ENCODE measurements around the gene SMIM22. TPM values are rescaled to one million over a fixed set of nuclear protein-coding genes. Genes with fewer than 3 reads are reported as not detected.

Gene SMIM22
- total and polyA plus RNA-seq, 11 donors, result not detected

DNA sequence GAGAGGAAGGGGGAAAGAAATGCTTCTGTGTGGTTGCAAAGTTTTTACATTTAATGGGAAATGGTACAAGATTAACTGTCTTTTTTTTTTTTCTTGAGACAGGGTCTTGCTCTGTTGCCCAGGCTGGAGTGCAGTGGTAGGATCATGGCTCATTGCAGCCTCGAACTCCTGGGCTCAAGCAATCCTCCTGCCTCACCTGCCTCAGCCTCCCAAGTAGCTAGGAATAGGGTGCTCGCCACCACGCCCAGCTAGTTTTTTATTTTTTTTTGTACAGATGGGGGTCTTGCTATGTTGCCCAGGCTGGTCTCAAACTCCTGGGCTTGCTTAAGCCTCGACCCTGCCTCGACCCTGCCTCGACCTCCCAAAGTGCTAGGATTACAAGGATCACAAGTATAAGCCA, 11.1 kb downstream of the SMIM22 start:
- WGBS, 4 donors, result 96 to 97% (median 97%) methylated on average over 6 of the region's 6 CpGs
- no peak for TF ChIP-seq POLR2A (IDR thresholded peaks at IDR 0.05)
- TF ChIP-seq, protein P1, sequence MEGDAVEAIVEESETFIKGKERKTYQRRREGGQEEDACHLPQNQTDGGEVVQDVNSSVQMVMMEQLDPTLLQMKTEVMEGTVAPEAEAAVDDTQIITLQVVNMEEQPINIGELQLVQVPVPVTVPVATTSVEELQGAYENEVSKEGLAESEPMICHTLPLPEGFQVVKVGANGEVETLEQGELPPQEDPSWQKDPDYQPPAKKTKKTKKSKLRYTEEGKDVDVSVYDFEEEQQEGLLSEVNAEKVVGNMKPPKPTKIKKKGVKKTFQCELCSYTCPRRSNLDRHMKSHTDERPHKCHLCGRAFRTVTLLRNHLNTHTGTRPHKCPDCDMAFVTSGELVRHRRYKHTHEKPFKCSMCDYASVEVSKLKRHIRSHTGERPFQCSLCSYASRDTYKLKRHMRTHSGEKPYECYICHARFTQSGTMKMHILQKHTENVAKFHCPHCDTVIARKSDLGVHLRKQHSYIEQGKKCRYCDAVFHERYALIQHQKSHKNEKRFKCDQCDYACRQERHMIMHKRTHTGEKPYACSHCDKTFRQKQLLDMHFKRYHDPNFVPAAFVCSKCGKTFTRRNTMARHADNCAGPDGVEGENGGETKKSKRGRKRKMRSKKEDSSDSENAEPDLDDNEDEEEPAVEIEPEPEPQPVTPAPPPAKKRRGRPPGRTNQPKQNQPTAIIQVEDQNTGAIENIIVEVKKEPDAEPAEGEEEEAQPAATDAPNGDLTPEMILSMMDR (IDR thresholded peaks at IDR 0.05), result no peak

DNA sequence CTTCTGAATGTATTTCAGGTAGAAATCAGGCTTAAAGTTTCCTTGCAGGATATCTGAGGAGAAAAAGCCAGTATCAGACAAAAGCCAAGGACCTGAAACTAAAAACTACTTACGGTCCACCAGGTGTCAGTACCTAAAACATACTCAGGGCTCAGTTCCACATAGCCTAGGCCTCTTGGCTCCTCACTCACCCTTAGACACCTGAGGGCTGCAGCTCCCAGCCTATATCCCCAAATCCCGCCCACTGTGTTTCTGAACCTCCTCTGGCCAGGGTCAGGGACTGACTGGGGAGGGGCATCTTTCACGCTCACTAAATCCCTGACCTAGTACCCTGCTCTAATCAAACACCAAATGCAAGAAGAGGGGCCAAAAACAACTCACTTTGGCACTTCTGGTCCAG, 16.1 kb downstream of the SMIM22 start:
- intact Hi-C loops (cut with DNase I), result loop anchor here in 1 of 10 donors (5.0 kb wide), 1 partner anchor 36 kb away; the partner anchor contains the start of genes GLYR1 and UBN1
- DNase-seq (no peak), ATAC-seq (no peak)
- Histone ChIP-seq H3K9me3 (no peaks in the 10 kb centered on the region), H3K27me3 (no peaks in the 10 kb centered on the region), H3K4me3 (no peak overlapping the region), H3K36me3 (peaks cover 0 to 100% (median 93%) of the 10 kb centered on the region in 9 donors), H3K27ac (peak overlapping the region in 3 of 12 donors; percentile 78 to 89 (median 86)), H3K4me1 (peaks cover 0 to 19% (median 2%) of the 10 kb centered on the region in 12 donors)
- WGBS, 4 donors, result 94 to 96% (median 95%) methylated on average over 3 of the region's 3 CpGs
- no peak for TF ChIP-seq POLR2A (IDR thresholded peaks at IDR 0.05)
- TF ChIP-seq, protein P1 (IDR thresholded peaks at IDR 0.05), result no peak

More for the DNA sequence above, 11.1 kb downstream of the SMIM22 start:
- Histone ChIP-seq H3K4me3 (no peak overlapping the region), H3K9me3 (no peaks in the 10 kb centered on the region), H3K36me3 (peaks cover 0 to 72% (median 66%) of the 10 kb centered on the region in 9 donors), H3K4me1 (peaks cover 0 to 33% (median 14%) of the 10 kb centered on the region in 12 donors), H3K27me3 (no peaks in the 10 kb centered on the region), H3K27ac (peak overlapping the region in 3 of 12 donors; percentile 41 to 84 (median 61))
- ATAC-seq, result no peak
- intact Hi-C loops (cut with DNase I), result loop anchor here in 4 of 10 donors (5.0 to 10.0 kb wide), 2 partner anchors 41 to 149 kb away; partner anchors contain the start of genes SEC14L5 (in 3 of the 4), GLYR1 (in 1 of the 4) and UBN1 (in 1 of the 4)
- DNase-seq, result no peak

DNA sequence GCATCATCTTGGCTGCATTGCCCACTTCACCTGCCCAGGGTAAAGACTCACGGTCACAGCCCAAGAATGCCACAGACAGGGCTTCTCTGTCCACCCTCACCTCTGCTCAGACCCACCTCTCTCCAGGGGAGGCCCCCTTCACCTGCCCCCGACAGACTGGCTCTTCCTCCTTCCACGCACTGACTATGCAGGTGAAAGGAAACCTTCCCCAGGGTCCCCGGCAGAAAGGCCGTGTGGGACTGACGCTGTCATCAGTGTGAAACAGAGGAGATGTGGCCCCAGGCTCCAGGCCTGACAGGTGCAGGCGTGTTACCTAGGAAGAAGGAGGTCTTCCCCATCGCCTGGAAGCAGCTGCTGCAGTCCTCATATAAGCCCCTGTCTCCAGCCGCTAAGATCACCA, 16.6 kb downstream of the SMIM22 start:
- Histone ChIP-seq H3K36me3 (peaks cover 0 to 100% (median 94%) of the 10 kb centered on the region in 9 donors), H3K9me3 (no peaks in the 10 kb centered on the region), H3K4me3 (no peak overlapping the region), H3K4me1 (peaks cover 0 to 19% (median 2%) of the 10 kb centered on the region in 12 donors), H3K27me3 (no peaks in the 10 kb centered on the region), H3K27ac (peak overlapping the region in 3 of 12 donors; percentile 78 to 89 (median 86))
- ATAC-seq, result no peak
- intact Hi-C loops (cut with DNase I), result loop anchor here in 1 of 10 donors (5.0 kb wide), 1 partner anchor 36 kb away; the partner anchor contains the start of genes GLYR1 and UBN1
- TF ChIP-seq POLR2A (IDR thresholded peaks at IDR 0.05), result no peak
- TF ChIP-seq, protein P1 (IDR thresholded peaks at IDR 0.05), result no peak
- 91 to 99% (median 93%) methylated on average over 8 to 9 of the region's 9 CpGs for WGBS, 4 donors
- DNase-seq, result no peak

DNA sequence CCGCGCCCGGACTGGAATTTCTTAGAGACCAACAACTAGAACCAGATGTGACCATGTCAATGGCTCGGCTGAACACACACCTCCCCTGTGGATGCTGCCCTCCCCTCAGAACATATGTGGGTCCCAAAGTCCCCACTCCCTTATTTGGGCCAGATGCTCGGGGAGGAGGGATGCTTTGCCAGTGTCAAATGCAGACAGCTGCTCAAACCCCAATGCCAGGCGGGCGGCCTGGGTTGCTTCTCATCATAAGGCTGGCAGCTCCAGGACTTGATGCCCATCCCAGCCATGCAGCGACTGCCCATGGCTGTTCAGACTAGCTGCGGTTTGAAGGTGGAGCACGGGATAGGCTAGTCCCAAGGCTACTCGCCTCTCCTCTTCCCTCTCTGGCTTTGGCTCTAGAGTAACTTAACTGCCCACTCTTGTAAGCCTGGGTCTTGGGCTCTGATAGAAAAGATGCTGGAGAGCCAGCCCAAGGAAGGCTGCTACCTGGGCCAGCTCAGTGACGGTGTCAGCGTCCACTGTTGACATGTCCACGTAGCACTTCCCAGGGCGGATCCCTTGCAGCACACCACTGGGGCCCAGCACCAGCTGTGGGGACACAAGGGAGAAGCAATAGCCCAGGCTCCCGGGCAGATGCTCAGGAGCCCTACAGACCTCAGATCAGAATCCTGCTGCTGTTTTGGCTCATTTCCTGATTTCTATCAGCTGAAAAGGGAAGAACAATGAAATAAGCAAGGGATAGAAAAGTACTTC, 18.3 kb downstream of the SMIM22 start:
- peak; percentile 30 to 47 (median 39) for ATAC-seq
- Histone ChIP-seq H3K4me1 (peaks cover 0 to 19% (median 2%) of the 10 kb centered on the region in 12 donors), H3K27ac (peak overlapping the region; percentile 57 to 94 (median 82)), H3K27me3 (no peaks in the 10 kb centered on the region), H3K4me3 (no peak overlapping the region), H3K9me3 (no peaks in the 10 kb centered on the region), H3K36me3 (peaks cover 0 to 100% (median 96%) of the 10 kb centered on the region in 9 donors)
- TF ChIP-seq, protein P1 (IDR thresholded peaks at IDR 0.05), result no peak
- no peak for TF ChIP-seq POLR2A (IDR thresholded peaks at IDR 0.05)
- 80 to 93% (median 93%) methylated on average over 9 to 16 of the region's 16 CpGs for WGBS, 4 donors
- intact Hi-C loops (cut with DNase I), result loop anchor here in 1 of 10 donors (5.0 kb wide), 1 partner anchor 34 kb away; the partner anchor contains the start of genes GLYR1 and UBN1
- peak in 1 of 5 donors; percentile 44 for DNase-seq
